ENCODE results near the gene SARM1.

Gene SARM1

DNA sequence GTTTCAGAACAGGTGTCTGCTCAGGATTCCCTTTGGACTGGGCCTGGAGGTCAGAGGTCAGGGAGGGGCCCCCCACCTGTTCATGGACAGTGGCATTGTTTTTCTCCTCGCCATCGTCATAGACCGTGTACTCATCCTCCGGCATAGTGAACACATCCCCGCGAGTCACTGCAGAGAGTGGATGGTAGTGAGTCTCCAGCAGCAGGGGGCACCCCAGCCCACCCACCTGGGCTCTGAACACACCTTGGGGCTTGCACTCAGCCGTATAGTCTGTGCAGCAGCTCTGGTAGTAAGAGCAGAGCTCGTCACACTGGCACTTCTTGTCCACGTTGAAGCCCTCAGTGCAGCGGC, 1.8 kb upstream of the SARM1 start:
- no peak for DNase-seq

DNA sequence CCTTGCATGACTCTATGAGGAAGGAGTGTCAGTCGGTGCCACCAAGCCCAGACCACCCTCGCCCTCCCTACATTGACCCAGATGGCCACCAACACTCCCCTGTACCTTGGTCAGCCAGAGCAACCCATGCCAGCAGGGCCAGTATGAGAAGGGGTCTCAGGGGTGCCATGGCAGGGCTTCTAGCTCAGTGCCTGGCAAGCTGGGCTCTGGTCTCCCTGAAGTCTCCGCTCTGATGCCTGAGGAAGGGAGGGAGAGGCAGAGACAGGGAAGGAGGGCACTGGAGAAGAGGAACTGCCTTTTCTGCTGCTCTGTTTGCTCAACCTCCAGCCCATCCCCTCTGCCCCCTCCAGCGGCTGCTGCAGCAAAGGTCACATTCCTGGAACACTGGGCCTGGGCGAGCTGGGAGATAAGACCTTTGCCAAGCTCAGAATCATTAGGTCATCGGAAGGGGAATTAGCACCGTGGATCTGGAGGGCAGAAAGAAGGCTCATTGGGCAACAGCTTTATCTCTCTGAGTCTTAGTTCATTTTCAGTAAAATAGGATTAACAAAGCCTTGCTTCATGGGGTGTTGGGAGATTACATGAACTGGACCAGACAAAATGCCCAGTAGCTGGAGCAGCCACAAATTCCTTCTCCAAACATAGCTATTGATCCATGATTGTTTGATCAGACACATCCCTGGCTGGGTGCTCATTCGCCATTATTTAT, 1.3 kb upstream of the SARM1 start, which contains the start of gene VTN:
Gene VTN (minus strand): TSS at position 273 of the 709 bp plus-strand sequence. CDS start 104 bp downstream, at position 169.
- DNase-seq = no peak

DNA sequence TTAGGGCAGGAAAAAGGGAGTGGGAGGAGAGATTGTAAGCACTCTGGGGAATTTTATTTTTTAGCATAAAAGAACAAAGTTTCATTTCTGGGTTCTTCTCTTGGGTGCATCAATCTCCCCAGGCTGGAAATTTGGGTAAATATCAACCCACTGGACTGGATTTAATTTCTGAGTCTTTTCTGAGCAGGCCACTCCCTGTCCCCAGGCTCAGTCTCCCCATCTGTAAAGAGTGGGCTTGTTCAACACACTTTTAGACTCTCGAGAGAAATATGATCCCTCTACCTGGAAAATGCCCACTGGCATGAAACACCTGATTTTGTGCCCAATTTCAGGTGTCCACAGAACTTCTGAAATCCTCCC, 770 bp upstream of the SARM1 start:
- no peak for DNase-seq

DNA sequence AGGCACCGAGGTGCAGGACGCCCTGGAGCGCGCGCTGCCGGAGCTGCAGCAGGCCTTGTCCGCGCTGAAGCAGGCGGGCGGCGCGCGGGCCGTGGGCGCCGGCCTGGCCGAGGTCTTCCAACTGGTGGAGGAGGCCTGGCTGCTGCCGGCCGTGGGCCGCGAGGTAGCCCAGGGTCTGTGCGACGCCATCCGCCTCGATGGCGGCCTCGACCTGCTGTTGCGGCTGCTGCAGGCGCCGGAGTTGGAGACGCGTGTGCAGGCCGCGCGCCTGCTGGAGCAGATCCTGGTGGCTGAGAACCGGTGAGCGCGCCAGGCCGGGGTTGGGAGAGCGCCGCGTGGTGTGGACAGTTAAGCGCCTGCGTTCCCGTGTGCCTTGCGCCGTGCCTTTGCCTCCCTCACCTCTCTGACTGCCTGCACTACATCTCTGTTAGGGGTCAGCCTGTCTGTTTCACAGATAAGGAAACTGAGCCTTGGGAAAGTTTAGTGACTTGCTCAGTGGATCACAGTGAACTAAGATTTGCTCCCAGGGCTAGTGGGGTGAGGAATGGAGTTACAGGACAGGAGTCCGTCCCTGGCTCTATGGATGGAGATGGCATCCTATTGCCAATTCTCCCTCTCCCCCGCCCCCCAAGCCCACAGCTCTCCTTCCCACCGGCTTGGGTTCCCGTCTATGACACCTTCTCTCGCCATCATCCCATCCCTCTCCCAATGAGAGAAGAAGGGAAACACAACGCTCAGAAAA, 880 bp downstream of the SARM1 start:
- no peak for DNase-seq

DNA sequence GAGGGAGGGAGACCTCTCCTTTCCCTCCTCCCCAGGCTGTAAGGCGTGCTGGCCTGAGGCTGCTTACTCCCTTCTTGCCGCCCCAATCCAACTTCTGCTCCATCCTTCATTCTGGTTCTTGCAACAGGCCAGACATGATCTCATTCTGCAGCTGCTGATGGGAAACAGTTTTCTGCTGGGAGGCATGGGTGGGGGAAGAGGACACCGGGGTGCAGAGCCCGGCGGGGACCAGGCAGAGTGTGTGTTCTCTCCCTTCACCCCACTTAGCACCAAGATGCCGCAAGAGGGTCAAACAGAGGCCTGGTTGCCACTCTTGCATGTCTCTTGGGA, 1.4 kb downstream of the SARM1 start:
- no peak for DNase-seq

DNA sequence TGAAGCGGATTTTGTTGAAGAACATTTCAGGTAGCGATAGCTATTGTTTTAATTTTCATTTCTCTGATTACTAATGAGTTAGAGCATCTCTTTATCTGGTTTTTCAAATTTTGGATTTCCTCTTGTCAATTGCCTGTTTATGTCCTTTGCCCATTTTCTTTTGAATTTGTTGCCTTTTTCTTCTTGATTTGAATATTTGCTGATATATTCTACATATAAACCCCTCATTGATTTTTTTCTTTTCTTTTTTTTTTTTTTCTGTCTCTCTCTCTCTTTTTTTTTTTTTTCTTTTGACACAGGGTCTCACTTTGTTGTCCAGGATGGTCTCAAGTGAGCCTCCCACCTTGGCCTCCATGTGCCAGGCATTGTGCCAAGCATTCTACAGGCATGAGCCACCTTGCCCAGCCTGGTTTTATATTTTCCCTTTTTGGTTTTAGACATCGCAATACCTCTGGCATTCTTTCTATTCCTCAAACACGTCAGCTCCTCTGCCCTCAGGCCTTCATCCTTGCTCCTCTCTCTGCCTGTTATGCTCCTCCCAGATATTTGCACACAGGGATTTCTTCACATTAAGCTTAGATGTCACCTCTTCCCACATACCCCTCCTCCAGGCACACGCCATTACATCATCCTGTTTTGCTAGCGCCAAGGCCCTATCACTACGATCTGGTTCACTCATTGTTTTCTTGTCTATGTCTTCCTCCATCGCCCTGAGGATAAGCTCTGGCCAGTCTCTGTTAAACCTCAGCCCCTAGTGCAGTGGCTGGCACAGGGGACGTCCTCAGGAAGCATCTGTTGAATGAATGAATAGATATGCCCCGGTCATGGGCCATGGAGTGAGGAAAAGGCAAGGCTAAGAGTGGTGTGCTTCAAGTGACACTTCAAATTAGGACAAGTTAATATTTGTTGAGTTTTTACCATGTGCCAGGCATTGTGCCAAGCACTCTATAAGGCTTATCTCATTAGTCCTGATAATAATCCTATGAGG, 8.6 kb downstream of the SARM1 start:
- no peak for DNase-seq

DNA sequence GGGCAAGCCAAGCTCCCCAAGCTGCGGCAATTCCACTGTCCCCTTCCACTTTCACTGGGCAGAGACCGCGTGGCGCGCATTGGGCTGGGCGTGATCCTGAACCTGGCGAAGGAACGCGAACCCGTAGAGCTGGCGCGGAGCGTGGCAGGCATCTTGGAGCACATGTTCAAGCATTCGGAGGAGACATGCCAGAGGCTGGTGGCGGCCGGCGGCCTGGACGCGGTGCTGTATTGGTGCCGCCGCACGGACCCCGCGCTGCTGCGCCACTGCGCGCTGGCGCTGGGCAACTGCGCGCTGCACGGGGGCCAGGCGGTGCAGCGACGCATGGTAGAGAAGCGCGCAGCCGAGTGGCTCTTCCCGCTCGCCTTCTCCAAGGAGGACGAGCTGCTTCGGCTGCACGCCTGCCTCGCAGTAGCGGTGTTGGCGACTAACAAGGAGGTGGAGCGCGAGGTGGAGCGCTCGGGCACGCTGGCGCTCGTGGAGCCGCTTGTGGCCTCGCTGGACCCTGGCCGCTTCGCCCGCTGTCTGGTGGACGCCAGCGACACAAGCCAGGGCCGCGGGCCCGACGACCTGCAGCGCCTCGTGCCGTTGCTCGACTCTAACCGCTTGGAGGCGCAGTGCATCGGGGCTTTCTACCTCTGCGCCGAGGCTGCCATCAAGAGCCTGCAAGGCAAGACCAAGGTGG, 9.8 kb downstream of the SARM1 start:
- no peak for DNase-seq

DNA sequence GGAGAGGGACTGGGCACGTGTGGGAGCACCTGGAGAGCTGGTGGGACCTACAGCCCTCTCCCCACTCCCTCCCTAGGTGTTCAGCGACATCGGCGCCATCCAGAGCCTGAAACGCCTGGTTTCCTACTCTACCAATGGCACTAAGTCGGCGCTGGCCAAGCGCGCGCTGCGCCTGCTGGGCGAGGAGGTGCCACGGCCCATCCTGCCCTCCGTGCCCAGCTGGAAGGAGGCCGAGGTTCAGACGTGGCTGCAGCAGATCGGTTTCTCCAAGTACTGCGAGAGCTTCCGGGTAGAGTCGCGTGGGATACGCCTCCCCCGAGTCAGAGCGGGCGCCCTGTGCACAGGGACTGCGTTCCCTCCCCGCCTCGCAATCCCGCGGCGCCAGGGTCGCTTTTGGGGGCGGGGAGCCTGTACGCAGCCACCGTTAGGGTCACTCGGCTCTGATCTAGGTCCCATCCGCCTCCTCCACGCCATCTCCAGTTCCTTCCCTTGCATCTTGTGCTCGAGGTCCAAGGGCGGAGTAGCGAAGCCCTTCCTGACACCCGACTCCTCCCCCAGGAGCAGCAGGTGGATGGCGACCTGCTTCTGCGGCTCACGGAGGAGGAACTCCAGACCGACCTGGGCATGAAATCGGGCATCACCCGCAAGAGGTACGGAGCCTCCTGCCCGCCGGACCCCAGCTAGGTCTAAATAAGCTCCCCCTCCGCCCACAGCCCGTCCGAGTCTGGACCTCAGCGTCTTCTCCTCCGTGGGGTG, 13.0 kb downstream of the SARM1 start:
- DNase-seq = no peak

DNA sequence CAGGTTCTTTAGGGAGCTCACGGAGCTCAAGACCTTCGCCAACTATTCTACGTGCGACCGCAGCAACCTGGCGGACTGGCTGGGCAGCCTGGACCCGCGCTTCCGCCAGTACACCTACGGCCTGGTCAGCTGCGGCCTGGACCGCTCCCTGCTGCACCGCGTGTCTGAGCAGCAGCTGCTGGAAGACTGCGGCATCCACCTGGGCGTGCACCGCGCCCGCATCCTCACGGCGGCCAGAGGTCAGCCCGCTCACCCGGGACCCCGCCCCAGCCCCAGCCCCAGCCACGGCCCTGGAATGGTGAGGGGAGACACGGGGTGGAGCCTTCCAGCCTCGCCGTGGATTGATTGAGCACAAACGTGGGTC, 13.5 kb downstream of the SARM1 start:
- no peak for DNase-seq

DNA sequence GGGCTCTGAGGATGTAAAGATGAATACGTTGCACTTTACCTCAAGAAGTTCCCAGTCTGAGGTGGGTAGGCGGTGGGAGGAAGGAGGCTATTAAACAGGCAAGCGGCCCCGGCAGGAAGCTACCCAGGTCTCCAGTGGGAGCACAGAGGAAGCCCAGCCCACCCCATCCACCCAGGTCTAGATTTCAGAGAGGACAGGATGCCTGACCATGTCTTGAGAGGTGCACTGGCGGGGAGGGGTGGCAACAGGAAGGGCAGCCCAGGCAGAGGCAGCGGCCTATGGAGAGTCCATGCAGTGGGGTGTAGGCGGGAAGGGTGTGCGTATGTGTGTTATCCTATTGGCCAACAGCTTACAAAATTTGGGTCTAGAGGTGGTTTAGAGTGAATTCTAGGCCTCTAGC, 13.9 kb downstream of the SARM1 start:
- DNase-seq = no peak

DNA sequence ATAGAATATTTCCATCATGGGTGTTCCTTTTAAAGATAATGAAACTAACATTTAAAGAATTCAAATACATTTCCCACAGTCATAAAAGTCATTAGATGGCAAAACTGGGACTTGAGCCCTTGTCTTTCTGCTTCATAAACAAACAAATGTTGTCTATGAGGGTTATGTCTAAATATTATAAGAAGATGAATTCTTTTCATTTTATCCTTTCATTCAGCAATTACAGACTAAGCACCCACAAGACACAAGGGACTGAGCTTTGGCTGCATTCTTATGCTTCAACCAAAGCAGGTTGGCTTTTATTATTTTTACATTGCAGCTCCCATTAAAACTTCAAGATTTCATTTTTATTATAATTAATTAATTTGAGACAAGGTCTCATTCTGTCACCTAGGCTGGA, 14.9 kb downstream of the SARM1 start:
- no peak for DNase-seq

DNA sequence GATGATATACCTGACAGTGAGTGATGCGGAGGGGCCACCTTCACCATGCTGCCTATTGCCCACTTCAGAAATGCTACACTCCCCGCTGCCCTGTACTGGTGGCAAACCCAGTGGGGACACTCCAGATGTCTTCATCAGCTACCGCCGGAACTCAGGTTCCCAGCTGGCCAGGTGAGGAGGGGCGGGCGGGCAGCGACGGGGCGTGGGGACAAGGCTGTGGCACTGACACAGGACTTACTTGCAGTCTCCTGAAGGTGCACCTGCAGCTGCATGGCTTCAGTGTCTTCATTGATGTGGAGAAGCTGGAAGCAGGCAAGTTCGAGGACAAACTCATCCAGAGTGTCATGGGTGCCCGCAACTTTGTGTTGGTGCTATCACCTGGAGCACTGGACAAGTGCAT, 16.6 kb downstream of the SARM1 start:
- DNase-seq = no peak

DNA sequence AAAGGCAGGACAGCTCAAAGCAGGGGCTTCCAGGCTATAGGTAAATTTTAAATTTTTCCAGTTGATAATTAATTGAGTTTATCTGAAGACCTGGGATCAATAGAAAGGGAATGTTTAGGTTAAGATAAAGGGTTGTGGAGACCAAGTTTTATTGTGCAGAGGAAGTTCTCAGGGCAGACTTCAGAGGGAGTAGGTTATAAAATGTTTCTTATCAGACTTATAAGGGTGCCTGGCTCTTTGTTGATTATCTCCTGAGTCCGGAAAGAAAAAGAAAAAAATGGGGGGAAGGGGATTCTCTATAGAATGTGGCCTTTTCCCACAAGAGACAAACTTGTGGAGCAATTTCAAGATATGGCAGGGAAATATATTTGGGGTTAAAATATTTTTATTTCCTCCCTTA, 18.6 kb downstream of the SARM1 start:
- DNase-seq = no peak

DNA sequence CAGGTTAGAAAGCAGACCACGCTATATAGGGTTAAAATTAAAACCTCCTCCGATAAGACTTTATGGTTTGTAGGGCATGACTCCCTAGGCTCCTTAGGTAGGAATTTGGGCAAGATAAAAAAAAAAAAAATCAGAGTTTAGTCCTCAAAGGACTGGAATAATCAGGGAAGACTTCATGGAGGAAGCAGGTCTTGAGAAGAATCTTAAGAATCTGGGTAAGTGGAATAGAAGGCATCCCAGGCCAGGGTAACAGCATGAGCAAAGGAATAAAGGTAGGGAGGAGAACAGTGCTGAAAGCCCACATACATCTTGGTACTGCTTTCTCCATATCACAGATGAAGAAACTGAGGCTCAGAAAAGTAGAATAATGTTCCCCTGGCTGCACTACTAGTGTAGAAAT, 19.1 kb downstream of the SARM1 start:
- DNase-seq = no peak

DNA sequence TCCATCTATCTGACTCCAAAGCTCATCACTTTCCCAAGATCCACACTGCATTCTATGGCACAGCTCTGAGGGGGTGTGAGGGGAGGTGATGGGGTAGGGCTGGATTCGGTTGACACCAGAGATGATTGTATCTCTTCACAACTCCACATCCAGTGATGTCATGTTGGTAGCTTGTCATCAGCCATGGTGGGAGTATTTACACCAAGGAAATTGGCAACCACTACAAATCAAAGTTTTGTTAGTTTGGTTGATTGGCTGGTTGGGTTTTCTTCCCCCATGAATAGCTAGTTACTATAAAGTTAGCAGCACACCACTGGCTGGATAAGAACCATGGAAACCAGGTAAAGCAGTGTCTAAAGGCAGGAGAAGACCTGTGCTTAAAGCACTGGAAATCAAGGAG, 19.5 kb downstream of the SARM1 start:
- DNase-seq = no peak

DNA sequence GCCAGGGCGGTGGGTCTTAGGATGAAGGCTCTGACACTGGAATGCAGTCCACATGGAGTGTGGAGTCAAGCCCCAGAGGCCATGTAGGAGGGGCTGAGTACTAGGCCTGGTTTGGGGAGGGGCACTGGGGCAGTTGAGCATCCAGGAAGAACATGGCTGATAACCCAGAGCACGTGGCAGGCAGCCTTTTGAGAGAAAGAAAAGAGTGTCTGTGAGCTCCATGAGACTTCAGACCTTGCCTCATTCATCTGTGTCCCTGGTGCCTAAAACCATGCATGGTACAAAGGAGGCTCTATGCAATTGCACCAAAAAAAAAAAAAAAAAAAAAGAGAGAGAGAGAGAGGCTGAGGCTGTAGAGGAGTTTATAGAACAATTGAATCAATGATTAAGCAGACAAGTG, 19.9 kb downstream of the SARM1 start:
- DNase-seq = no peak

DNA sequence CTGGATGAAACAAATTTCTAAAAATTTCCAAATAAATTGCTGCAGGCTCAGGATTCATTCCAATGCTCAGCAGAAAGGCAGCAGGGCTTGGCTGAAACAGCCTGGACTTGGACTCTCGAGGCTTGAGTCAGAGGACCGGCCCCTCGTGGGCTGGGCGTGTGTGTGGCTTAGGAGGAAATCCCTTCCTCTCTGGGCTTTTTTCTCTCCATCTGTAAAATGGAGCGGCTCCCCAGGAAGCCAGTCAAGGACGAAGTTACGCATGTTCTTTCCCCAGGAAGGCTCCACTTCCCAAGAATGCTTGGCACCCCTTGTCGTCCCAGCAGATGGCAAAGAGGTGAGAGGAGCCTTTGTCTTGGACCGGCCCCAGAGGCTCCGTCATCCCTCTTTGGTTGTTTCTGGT, 21.0 kb downstream of the SARM1 start:
- DNase-seq = no peak

DNA sequence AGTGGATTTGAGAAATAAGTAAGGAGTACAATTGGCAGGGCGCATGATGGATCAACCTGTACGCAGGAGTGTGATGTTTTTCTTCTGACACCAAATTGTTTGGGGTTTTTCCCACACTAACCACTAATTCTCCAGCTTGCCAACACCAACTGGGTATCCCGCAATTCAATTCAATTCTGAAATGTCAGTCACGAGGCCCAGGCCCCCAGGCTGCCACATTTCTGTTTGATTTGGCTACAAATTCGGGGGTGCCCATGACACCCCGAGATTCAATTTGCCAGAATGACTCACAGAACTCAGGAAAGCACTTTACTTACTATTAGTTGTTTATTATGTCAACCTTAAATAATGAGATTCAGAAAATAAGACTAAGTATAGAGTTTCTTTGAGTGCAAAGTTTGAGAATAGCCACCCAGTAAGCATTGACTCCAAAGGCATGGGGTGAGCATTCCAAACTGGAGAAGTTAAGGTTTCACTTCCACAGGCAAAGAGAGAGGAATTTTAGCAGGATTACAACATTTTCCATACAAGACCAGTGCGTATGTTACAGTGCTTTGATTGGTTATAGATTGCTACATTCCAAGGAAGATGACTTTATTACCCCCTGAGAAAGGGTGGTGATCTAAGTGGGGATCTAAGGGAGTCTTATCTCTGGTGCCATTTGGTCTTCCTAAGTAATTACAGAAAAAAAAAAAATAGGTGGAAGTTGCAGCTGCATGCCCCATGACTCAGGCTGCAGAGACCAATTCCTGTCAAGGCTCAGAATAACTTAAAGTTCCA, 23.0 kb downstream of the SARM1 start:
- DNase-seq = no peak

DNA sequence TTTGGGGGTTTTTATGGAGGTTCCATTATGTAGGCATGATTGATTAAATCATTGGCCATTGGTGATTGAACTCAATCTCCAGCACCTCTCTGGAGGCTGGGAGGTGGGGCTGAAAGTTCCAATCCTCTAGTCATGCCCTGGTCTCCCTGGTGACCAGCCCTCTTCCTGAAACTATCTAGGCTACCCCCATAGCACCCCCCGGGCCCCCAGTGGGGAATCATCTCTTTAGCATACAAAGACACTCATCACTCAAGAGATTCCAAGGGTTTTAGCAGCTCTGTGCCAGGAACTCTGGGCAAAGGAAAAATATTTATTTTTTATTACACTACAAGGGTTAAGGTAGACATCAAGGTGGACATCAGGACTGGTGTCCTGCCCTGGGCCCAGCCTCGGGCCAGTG, 23.9 kb downstream of the SARM1 start:
- DNase-seq = no peak

DNA sequence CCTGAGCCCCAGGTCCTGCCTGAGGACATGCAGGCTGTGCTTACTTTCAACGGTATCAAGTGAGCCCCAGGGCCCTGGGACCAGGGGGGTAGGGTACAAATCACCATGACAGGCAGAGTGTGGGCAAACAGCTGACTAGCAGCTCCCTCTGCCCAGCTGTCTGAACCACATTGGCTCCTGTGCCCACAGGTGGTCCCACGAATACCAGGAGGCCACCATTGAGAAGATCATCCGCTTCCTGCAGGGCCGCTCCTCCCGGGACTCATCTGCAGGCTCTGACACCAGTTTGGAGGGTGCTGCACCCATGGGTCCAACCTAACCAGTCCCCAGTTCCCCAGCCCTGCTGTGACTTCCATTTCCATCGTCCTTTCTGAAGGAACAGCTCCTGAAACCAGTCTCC, 24.5 kb downstream of the SARM1 start:
- no peak for DNase-seq

DNA sequence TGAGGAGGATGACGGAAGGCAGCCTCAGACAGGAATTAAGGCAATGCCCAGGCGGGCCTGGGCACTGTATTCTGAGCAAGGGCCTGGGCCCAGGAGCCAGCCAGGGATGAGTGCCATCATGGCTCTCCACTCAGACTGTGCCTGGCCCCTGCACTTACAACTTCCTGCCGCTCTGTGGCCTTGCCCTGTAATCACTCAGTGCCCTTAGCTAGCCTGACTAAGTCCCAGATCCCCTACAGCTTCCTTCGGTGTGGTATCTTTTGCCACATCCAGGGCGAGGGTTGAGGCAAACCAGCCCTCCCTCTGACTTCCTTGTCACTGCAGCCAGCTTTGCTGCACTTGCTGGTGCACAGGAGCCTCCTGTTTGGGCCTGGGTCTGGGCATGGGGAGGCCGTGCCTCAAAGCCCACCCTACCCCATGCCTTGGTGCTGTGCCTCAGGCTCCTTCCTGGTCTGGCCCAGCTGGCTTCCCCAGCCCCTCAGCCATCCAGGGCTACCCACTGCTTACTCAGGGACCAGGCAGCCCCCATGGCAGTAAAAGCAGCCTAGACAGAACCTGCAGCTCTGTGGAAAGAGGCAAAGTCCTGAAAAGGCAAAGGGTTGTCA, 25.2 kb downstream of the SARM1 start:
- DNase-seq = no peak
